ENCODE measurements around the gene STOX1. TPM values are rescaled to one million over a fixed set of nuclear protein-coding genes. Genes with fewer than 3 reads are reported as not detected.
"Not testable (repeated sequence)": the region's sequence is repeated elsewhere in the genome, so short reads cannot be mapped to it uniquely, and the experiment has no call there.

The STOX1 gene
- total RNA-seq, 1 donor from 2014 or later: 9.0 TPM

DNA sequence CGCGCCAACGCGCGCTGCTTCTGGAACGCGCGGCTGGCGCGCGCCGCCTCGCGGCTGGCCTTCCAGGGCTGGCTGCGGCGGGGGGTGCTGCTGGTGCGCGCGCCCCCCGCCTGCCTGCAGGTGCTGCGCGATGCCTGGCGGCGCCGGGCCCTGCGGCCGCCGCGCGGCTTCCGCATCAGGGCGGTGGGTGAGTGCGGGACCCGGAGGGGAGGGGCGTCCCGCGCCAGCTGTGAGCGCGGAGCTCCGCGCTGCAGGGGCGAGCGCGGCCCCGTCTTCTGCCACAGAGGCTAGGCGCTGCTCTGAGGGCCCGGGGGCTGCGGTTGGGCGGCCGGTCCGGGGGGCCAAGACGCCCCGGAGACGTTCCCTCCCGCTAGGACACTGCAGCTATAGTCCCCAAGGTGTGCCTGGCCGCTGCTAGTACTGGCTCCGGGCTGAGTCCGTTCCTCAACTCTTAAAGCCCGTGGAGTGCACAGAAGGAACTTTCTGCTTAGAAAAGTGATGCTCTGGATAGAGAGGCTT, 811 bp downstream of the STOX1 start:
- not testable (repeated sequence) for DNase-seq (ENCODE audit: low spot score in 2 of 2); FAIRE-seq

DNA sequence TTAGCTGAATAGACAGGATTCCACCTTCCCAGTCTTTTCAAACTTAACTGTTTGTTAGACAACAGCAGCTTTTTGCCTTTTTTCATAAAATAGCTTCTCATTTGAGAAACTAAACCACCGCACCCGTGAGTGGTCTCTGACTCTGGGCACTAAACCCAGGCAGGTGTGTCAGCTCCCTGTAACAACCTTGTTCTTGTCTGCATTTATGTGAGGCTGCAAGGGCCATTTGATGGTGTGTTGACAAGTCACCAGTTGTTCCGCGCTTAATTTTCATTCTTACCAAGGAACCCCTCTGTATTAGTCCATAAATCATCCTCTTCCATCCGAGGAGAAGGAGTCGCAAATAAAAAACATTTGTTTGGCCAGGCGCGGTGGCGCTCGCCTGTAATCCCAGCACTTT, 1.5 kb downstream of the STOX1 start:
- DNase-seq (ENCODE audit: low spot score in 2 of 2) (no peak), FAIRE-seq (no peak)

DNA sequence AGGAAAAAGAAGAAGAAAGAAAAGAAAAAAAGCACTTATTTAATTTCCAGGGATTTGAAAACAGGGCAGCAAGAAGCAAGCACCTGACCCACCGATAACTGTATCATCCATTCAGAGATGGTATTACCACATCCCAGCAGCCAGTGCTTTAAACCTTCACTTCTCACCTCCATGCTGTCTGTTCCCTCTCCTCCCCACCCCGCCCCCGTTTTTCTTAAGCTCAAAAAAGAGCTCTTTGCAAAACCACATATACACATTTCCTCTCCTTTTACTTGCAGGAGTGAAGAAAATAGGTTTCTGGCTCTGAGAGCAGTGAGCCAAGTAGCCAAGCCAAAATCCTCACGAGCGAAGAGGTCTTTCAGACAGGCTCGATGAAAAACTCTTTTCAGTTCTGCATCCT, 2.2 kb downstream of the STOX1 start:
- DNase-seq (ENCODE audit: low spot score in 2 of 2): no peak
- FAIRE-seq: no peak

DNA sequence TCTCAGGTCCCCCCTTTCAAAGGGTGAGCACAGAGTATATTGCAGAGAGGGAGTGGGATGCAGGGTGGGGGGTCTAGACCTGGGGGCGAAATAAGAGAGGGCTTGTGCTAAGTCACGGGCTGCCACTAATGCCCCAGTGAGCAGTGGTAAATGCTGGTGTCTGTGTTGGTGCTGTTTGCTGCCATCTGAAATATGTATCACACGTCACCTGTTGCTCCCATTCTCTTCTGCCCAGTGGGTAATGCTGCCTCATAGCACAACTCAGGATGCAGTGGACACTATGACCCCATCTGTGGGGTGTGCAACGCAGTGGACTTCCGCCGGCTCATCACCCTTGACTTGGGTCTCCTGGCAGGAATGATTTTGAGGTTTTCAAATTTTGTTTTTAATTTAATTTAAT, 2.6 kb downstream of the STOX1 start:
- no peak for FAIRE-seq
- DNase-seq (ENCODE audit: low spot score in 2 of 2): no peak

DNA sequence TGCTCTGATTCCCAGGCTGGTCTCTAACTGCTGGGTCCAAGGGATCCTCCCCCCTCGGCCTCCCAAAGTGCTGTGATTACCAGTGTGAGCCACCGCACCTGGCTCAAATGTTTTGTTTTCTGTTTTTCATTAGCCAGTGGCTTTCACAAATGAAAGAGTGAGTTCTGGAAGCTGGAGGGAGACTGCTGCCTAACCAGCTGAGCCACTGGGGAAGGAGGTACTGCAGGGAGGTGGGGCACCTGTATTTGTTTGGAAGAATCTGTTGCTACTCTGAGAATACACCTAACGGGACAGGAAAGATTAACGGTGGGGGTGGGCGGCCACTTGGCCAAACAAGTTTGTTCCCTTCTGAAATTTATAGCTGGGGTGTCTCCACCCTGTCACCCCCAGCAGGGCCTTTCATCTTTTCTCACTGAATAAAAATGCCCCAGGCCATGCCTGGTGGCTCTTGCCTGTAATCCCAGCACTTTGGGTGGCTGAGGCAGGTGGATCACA, 4.7 kb downstream of the STOX1 start:
- DNase-seq (ENCODE audit: low spot score in 2 of 2) (no peak), FAIRE-seq (no peak)

DNA sequence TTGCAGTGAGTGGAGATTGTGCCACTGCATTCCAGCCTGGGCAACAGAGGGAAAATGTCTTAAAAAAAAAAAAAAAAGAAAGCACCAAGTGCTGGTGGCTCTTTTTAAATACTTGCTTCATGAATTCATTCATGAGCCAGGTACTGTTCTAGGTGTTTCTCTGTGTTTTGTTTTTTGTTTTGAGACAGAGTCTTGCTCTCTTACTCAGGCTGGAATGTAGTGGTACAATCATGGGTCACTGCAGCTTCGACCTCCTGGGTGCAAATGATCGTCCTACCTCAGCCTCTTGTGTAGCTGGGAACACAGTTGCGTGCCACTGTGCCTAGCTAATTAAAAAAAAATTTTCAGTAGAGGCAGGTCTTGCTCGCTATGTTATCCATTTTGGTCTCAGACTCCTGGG, 5.3 kb downstream of the STOX1 start:
- FAIRE-seq (no peak), DNase-seq (ENCODE audit: low spot score in 2 of 2) (no peak)

DNA sequence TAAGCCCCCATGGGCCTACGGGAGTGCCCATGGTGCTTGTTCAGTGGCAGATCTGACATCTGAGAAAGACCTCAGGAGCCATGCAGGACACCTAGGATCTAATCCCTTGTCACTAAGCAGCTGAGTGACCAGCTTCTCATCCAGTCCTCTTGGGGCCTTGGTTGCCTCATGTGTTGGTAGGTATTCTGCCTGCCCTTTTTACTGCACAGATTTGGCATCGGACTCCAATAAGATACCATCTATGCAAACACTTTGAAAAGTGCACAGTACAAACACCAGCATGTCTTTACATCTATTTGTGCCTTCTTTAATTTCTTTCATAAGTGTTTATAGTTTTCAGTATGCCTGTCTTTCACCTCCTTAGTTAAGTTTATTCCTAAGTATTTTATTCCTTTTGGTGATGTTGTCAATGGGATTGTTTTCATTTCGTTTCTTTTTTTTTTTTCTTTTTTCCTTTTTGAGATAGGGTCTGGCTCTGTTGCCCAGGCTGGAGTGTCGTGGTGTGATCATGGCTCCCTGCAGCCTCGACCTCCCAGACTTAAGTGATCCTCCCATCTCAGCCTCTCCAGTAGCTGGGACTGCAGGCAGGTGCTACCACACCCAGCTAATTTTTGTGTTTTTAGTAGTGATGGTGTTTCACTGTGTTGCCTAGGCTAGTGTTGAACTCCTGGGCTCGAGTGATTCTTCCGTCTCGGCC, 10.4 kb downstream of the STOX1 start:
- DNase-seq (ENCODE audit: low spot score in 2 of 2) (no peak), FAIRE-seq (no peak)

DNA sequence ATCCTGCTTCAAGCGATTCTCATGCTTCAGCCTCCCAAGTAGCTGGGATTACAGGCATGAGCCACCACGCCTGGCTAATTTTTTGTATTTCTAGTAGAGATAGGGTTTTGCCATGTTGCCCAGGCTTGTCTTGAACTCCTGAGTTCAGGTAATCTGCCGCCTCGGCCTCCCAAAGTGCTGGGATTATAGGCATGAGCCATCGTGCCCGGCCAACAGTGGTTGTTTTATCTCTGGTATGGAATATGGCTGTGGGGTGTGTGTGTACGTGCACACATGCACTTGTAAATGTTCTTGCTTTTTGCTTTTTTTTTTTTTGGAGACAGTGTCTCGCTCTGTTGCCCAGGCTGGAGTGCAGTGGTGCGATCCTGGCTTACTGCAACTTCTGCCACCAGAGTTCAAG, 13.3 kb downstream of the STOX1 start:
- not testable (repeated sequence) for FAIRE-seq; DNase-seq (ENCODE audit: low spot score in 2 of 2)

DNA sequence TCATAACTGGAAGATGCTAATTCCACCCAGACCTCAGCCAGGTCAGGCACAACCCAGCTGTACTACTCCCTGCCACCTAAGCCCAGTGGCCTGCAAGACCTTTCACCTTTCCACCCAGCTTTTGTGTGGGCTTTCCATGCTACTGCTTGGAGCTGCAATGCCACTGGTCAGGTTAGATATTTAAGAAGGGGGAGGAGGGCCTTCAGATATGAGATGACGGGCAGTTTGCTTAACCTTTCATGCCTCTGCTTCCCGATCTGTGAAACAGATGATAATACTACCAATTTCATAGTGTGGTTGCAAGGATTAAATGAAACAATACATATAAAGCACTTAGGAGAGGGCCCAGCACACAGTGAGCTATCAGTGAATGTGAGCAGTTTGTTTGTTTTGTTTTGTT, 20.9 kb downstream of the STOX1 start:
- no peak for FAIRE-seq
- no peak for DNase-seq (ENCODE audit: low spot score in 2 of 2)

DNA sequence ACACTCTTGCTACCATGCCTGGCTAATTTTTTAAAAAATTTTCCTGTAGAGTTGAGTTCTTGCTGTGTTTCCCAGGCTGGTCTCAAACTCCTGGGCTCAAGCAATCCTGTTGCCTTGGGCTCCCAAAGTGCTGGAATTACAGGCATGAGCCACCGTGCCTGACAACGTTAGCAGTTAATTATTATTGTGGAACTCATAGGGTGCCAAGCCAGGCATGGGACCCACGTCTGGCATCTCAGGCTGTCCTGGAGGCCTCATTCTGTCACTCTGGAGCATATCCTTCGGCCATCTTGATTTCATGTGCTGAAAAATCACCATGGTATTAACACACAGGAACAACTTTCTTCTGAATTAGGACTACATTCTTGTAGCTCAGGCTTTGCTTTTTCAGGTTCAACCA, 21.5 kb downstream of the STOX1 start:
- FAIRE-seq (no peak), DNase-seq (ENCODE audit: low spot score in 2 of 2) (no peak)

DNA sequence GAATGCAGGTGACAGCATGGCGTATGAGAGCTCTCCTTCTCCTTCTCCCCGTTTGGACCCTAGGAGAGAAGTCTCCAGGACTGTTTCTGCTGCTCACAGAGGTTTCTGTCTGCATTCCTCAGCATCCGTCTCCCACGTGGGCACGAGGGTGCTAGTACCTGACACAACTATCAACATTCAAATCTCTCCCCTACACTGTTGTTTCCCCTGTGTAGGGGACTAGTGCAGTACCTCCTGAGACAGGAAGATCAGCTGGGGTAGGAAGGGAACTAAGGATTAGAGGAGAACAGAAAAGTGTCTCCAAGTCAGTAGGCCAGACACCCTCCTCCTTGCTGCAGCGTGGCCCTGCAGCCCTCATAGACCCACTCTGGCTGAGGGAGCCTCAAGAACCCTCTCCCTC, 29.0 kb downstream of the STOX1 start:
- DNase-seq (ENCODE audit: low spot score in 2 of 2): no peak
- FAIRE-seq: no peak

DNA sequence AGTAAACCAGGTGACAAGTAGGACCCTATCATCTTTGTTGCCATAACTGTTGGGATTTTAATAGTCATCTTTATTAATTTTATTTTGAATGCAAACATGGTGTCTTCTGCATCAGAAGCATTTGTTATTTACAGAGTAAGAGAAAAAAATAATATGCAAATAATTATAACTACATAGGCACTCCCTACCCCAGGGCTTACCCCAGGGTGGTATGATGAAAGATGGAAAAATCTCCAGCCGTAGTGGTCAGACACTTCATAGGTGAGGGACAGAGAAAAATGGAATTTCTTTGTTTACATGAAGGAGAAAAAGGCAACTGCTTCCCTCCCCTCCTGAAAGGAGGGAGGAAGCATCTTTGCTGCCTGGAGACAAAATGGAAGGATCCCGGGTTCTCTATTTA, 29.7 kb downstream of the STOX1 start:
- DNase-seq (ENCODE audit: low spot score in 2 of 2) (no peak), FAIRE-seq (no peak)

DNA sequence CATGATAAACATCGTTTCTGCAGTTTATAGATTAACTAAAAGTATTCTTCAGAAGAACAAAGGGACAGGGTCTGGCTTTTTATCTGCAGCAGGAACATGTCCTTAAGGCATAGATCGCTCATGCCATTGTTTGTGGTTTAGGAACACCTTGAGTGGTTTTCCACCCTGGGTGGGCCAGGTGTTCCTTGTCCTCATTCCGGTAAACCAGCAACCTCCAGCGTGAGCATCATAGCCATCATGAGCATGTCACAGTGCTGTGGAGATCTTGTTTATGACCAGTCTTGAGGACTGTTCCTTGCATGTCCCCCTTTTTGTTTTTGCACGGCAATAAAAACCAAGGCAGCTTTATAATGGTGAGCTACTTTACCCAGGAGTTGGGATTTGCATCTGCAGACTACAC, 33.9 kb downstream of the STOX1 start:
- DNase-seq (ENCODE audit: low spot score in 2 of 2): no peak
- FAIRE-seq: no peak

DNA sequence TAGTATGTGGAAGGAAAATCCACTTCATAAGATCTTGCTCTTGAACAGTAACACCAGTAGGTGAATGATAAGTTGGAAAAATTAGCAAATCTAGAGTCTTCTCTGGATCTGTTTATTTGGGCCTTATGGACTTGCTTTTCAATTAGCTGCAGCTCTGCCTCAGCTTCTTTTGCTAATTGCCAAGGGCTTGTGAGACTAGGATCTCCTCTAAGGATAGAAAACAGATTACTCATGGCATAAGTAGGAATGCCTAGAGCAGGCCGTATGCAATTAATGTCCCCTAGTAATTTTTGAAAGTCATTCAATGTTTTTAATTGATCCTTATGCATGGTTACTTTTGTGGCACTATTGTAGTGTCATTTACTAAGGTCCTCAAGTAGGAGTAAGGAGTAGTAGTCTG, 37.3 kb downstream of the STOX1 start:
- DNase-seq (ENCODE audit: low spot score in 2 of 2) (no peak), FAIRE-seq (no peak)

DNA sequence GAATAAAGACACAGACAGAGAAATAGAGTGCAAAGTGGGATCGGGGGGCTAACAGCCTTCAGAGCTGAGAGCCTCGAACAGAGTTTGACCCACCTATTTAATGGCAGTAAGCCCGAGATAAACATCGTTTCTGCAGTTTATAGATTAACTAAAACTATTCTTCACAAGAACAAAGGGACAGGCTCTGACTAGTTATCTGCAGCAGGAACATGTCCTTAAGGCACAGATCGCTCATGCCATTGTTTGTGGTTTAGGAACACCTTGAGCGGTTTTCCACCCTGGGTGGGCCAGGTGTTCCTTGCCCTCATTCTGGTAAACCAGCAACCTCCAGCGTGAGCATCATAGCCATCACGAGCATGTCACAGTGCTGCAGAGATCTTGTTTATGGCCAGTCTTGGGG, 40.8 kb downstream of the STOX1 start:
- FAIRE-seq; DNase-seq (ENCODE audit: low spot score in 2 of 2): not testable (repeated sequence)

DNA sequence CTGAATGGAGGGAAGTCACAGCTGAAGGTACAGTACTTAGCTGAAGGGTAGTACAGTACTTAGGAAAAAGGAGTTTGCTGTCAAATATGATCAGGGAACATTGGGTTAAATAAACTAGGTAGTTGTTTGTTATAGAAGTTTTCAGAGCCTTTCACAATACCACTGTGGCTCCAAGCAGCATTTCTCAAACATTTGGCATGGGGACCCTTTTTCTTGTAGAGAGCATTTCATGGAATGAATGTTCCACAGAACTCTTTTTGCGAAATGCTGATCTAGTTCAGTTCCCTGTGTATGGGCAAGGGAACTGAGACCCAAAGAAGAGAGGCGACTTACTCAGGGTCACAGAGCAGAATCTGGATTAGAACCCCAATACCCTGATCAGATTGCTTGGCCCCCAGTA, 42.3 kb downstream of the STOX1 start:
- DNase-seq (ENCODE audit: low spot score in 2 of 2): no peak
- no peak for FAIRE-seq

DNA sequence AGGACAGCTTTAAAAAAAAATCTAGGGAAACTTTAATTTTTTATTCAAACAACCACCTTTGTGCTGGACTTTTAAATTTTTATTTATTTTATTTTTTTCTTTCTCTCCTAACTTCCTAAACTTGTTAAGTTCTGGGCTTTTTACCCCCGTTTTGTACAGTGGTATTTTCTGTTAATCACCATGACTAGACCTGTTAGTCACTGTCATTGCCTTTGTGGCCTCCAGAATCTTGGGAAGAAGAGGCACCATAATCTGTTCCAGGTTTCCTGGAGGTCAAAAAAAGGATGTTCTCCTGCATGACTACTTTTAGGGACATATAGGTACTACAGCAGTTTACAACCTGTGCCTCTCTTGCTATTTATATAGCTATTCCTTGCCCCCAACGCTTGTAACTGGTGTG, 42.7 kb downstream of the STOX1 start:
- DNase-seq (ENCODE audit: low spot score in 2 of 2) (no peak), FAIRE-seq (no peak)

DNA sequence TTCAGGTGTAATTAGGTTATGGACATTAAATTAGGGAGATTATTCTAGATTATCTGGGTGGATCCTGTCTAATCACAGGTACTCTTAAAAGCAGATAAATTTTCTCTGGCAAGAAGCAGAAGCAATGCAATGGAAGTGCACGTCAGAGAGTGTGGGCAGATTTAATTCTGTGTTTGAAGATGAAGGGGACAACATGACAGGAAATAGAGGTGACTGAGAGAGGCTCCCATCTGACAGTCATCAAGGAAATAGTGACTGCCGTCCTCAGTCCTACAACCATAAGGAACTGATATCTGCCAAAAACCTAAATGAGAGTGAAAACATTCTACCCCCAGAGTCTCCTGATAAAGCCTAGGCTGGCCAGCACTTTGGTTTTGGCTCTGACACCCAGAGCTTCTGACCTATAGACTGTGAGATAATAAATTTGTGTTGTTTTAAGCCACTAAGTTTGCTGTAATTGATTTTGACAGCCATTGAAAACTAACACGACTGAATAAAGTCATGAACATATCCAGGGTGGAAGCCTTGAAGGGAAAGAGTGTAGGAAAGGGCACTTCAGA, 43.3 kb downstream of the STOX1 start:
- FAIRE-seq (no peak), DNase-seq (ENCODE audit: low spot score in 2 of 2) (no peak)

DNA sequence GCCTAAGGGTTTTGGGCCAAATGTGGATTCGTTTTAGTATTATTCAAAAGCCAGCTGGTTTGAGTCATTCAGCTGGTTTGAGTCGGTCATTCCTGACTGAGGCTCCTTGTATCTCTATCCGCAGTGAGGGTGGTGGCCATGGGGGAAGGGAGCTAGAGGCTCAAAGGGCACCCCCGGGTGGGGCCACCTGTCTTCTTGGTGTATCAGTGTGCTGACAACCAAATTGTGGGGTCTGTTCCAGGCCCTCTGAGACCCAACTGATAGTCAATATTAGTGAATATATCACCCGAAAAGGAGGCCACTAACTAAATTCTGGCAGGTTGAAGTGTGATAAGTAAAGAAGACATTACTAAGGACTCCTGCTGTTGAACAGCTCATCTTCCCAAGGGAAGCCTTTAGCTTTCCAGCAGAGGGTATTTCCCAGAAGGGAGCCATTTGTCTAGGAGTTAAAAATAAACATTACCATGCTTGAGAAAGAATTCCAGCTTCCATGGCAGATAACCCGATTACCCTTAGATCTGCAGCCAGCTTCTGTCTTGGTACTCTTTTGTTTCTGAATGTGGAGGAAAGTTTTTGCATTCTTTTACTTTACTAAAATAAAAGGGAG, 43.9 kb downstream of the STOX1 start:
- DNase-seq (ENCODE audit: low spot score in 2 of 2): no peak
- no peak for FAIRE-seq

DNA sequence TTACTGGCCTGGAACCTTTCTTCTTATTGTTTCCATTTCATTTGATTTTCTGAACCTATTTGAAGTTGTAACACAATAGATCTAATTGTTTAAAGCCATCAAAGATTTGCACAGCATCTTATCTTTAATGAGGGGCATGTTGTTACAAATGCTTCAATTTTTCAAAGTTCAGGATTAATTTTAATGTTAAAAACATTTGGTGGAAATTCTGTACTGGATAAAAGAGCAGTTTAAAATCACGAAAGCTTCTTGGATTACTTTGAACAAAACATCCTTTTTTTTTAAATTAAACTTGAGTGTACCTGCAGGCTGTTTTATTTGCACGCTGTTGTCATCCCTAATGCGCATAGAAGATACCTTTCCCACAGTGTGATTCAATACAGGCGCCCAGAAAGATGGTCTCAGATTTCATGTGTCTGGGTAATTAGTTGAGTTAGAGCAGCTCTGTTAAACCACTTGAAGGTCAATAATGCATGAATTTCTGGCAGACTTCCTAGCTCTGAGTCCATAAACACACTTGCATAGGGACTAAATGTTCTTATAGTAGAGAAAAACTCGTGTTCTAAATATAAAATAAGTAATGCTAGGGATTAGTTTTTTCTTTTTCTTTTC, 44.5 kb downstream of the STOX1 start:
- no peak for FAIRE-seq

More for the DNA sequence above, 44.5 kb downstream of the STOX1 start:
- DNase-seq (ENCODE audit: low spot score in 2 of 2): no peak
